ENCODE data around the gene PDZRN4.
"Not testable (repeated sequence)": the region's sequence is repeated elsewhere in the genome, so short reads cannot be mapped to it uniquely, and the experiment has no call there.

Gene PDZRN4

DNA sequence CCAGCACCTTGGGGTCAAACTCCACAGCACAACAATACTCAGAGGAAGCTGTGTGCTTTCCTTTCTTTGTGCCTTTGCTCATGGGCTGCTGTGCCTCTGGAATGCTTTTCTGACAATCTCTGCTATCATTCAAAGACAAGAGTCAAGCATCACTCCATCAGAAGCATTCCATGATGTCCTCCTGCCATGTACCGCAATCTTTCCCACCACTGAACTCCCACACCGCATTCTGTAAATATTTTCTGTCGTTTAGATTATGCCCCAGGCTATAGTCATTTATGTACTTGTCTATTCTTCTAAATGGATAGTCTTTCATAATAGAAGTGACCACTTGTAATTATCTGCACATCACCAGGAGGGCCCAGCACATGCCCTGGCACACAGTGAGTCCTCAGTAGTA is 327.8 kb downstream of the PDZRN4 start:
- no peak for DNase-seq

DNA sequence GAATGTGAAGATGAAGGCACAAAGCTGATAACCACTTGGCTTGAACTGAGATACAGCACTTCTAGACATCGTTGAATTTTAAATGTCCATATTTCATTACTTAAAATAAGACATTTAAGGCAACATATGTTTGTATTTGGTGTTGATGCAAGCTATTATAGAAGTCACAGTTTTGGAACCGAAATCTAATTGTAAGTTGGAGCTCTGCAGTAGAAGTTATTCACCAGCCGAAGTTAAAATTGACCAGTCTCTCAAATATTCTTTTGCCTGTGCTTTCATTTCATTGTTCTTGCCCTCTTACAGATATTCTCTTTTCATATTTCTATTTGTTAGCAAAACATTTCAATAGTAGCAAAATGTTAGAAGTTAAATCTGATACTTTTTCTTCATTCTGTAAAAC is 332.7 kb downstream of the PDZRN4 start:
- DNase-seq: no peak

DNA sequence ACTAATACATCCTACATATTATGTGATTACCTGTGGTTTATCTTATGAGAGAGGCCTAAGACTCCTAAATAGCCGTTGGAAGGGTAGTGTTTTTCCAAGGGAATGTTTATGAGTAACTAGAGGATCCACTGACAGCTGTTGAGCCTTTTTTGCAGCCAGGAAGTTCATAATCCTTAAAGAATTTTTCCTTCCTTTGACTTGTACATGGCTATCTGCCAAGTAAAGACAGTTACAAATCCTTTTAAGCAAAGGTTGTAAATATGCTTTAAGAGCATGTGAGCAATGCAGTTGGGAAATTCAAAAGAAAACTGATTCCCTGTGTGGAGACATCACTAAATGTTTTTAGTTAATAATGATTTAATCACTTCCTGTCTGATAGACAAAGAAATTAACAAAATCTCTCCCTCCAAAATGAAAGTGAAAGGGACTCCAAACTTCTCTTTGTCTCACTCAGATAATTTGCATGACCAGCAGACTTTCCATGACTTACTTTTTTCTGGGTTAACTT is 333.8 kb downstream of the PDZRN4 start:
- DNase-seq: peak; percentile 63

DNA sequence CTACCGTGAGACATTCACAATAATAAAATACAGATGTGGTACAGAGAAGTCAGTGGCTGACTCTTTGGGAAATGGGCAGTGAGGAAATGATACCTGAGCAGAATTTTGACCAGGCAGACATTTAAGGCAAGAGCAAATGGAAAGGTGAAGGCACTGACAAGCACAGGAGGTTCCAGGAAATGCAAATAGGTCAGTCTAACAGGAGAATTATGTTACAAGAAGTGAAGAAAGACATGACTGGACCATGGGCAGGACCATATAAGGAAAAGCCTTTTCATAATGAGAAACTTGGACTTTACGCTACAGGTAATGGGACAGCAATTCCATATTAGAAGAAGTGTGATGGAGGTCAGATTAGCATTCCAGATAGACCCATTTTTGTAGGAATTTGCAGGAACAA is 338.9 kb downstream of the PDZRN4 start:
- no peak for DNase-seq

DNA sequence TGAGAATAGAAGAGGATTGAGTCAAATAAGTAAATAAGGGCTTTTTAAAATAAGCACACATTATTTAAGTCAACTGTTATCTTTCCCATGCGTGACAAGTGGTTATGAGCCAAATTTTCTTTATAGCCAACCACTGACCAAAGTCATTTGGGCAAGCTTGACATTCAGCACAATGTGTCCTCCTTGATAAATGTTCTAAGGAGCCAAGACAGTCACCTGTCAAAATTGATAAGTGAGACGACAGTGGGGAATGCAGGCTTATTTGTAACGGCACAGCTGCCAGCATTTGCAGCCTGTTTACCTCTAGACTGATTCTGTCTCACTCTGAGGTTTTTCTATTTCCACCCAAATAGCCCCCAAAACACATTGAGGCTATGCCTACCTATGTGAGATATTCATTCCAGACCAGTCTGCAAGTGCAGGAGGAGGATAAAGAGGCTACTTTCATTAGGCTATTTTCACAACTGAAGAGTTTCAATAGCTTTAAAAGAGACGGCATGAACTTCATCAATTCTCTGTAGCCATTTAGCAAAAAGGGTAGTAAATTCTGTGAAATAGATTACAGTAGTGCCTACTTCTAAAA is 339.5 kb downstream of the PDZRN4 start:
- peak; percentile 99 for DNase-seq

DNA sequence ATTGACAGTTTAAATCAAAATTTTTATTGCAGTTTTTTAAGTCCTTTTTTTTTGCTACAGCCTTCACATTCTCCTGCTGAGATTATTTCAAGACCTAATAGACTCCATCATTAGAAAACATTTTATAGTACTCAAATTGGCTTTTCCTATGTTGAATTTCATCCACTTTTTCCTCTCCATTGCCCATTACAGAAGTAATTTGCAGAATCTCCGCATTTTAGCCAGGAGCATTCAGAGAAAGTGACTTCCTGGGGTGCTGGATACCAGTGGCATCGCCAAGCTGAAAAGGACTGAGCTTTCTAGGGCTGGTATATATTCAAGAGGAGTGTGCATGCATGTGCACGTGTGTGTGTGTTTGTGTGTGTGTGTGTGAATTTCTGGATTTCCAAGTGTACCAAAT is 340.8 kb downstream of the PDZRN4 start:
- DNase-seq: no peak

DNA sequence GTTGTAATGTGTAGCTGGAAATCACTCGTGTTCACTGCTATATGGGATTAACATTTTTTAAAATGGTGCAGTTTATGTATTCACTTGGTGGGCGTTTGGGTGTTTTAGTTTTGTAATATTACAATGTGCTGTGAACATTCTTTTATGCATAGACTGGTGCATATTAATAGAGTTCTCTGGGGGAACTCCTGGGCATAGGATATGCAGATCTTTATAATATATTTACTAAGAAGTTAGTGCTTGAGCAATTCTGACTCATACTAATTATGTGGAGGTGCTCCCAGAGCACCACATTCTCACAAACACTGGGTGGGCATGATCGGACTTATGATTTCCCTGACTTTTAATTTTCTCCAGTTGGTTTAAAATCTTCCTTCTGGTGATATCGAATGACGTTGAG is 342.3 kb downstream of the PDZRN4 start:
- DNase-seq: no peak

DNA sequence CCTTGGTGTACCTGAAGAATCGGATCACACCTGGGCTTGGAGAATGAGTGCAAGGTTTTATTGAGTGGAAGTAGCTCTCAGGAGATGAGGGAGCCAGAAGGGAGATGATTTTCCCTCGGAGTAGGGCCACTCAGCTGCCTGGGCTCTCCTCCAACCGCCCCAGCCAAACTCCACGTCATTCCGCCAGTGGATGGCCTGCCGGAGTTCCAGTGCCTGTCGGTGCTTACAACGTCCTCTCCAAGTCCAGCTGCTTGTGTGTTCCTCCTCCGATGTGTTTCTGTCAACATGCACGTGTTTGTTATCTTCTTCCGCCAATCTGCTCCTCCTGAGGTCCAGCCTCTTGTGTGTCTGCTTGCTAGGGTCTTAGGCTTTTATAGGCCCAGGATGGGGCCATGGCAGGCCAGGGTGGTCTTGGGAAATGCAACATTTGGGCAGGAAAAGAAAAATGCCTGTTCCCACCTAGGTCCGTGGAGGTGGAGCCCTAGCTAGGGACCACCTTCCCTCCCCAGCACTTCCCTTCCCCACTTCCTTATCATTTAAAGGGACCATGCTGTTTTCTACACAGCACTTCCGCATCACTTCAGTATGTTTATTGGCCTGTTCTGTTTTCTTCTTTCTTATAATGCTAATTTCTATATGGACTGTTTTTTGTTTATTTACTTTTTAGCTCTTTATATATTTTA is 343.2 kb downstream of the PDZRN4 start:
- no peak for DNase-seq

DNA sequence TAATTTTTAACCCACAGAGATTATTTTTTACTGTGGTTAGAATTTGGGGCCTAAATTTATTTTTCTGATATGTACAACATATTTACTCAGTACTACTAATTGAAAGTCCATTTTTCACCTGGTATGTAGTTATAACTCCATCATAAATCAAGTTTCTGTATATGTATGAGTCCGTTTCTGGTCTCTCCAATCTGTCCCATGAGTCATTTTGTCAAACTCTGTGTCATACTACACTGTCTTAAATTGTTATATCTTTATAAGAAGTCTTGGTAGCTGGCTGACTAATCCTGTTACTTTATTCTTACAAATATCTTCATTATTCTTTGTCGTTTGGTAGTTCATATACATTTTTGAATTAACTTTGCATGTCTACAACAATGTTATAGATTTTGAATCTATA is 344.0 kb downstream of the PDZRN4 start:
- DNase-seq: no peak

DNA sequence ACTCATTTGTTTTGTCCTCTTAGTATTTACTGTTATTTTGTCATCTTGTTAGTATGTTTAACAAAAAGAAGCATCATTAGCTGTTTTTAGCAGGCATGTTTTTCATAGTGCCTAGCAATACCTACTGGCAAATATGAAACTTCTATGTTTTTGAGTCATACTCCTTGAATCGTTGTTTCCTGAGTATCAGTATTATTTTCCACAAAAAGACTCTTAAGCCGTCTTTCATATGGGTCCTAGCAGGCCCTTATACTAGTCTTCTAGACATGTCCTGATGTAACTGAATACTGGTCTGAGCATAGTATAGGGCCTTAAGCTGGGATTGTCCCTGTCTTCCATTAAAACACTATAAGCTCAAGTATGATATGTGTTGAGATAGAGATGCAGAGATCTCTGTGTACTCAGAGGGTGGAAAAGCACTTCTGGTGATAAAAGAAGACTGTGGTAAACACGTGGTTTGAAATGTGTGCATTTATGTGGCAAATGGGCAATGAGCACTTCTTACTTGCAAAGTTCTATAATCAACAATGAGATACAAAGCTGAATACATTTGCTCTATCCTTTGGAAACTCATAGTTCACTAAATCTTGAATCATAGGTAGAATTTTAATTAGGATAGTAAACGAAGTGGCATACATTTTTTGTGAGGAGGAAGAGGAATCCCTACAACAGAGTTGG is 348.8 kb downstream of the PDZRN4 start:
- no peak for DNase-seq

DNA sequence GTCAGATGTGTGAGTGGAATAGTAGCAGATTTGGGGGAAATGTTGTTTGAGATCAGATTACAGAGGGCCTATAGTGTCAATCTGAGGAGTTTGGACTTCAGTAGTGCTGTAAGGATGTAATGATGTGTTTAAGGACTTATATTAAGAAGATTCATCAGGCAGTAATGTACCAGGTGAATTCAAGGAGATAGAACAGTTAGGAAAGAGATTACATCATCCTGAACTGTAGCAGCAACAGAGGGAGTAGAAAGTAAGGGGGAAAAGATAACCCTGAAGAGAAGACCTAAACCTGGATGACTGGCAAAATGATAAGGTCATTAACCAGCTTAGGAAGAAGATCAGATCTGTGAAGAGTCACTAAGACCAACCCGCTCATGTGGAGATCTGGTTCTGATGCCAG is 349.4 kb downstream of the PDZRN4 start:
- no peak for DNase-seq

DNA sequence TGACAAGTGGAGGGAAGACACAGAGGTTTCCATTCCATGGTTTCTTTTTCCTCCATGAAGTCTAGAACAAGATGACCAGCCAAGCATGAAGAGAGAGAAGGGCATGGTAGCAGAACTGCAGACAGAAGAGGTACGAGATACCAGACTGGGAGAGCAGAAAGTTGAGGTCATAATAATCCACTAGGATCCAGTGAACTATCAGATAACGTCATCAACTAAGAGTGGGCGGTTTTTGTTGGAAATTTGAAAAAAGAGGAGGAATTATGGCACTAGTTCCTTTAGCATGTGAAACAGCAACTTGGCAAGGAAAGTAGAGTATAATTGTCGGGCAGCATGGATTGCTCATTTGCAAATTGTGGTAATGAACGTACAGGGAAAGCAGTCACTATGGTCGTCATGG is 357.6 kb downstream of the PDZRN4 start:
- no peak for DNase-seq

DNA sequence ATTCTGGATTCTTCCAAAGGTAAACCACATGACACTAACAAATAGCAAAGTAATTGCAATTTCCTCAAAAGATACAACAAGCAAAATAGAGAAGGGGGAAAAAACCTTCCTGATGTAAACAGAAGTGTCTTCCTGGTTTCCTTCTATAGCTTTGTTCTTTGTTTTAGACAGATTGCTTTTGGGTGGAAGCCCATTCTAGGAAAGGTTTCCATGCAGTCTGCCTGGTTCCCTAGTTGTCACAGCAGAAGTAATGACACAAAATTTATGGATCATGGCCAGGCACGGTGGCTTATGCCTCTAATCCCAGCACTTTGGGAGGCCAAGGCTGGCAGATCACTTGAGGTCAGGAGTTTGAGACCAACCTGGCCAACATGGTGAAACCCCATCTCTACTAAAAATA is 359.0 kb downstream of the PDZRN4 start:
- not testable (repeated sequence) for DNase-seq

DNA sequence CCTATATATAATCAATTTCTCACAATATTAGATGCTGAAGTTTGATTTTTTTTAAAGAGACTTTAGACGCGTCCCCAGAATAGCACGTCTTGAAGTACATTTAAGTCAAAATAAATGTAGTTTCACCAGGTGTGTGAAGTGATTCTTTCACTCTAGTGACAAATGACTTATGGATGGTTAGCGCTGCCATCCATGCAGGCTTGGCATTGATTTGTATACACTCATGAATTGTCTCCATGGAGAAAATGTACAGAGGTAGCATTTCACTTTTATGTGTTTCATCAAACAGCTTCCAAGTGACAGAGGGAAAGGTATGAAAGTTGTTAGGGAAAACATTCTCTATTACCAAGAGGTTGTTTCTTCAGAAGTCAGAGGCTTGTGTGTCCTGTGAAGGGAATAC is 360.8 kb downstream of the PDZRN4 start:
- no peak for DNase-seq

DNA sequence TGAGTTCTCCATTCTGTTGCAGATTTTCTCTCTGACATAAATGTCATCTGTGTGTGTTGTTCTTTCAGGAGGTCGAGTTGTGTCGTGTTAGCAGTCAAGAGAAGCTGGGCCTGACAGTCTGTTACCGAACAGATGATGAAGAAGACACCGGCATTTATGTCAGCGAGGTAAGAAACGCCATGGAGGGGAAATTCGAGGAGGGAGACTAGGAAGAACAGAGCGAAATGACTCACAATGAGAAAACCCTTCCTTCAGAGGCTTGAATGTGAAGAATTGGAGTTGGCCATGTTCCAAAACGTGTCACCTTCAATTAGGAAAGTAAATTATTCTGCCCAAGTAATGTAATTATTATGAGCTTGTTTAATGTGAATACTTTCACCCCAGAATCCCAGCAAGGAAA is 364.5 kb downstream of the PDZRN4 start:
- DNase-seq: no peak

DNA sequence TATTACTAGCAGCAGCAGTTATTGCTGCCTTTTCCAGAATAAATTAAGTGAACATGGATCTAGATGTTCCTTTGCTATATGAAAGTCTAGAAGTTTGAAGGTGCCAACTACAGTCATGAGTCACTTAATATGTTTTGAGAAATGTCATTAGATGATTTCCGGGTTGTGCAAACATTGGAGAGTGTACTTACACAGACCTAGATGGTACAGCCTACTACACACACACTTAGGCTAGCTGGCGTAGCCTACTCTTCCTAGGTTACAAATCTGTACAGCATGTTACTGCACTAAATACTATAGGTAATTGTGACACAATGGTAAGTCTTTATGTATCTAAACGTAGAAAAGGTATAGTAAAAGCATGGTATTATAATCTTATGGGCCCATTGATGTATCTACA is 368.1 kb downstream of the PDZRN4 start:
- no peak for DNase-seq

DNA sequence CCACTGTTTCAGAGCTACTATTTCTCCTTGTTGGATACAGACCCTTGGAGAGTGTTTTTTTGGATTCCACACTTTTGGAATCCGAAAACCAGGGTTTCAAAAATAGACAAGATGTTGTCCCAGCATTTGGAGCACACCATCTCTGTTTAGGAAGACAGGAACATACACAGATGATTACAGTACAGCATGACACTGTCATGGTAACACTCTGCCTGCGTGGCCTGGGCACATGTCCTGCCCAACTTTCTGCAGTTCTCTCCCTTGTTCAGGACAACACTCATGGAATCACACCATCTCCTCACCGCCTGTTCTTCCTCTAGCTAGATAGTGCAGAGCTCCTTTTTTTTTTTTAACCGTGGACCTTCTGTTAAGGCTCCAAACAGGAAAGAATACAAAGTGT is 369.2 kb downstream of the PDZRN4 start:
- DNase-seq: no peak

DNA sequence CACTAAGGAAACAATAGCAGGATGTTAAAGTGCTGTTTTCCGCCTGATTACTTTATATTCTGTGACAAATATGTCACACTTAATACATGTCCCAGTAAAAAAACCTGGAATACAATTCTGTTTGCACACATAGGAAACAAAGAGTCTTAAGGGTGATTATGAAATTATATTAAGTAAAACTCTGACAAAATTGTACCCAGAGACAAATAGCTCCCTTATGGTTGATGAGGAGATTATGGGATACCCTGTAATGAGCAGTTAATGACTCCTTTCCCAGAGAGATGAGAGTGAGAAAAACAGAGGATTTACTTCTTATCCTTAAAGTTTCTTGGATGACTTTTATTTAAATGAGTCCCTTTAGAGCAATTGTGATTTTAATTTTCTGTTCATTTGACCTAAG is 370.6 kb downstream of the PDZRN4 start:
- DNase-seq: no peak

DNA sequence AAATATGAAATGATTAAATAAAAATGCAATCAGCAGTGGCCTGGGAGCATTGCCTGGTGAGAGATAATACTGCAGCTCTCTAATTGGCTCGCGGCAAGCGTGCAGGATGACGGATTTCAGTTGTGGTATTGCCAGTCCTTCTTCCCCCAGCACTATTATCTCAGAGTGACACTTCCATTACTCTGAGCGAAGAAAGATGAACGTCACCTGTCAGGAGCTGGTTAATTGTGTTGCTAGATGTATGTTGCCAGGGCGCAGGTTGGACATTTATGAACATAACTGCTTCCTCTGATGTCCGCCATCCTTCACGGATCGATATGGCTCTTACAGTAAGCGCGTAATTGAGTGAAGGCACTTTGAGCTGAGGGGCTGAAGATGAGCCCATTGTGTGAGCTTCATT is 374.9 kb downstream of the PDZRN4 start:
- DNase-seq: no peak

DNA sequence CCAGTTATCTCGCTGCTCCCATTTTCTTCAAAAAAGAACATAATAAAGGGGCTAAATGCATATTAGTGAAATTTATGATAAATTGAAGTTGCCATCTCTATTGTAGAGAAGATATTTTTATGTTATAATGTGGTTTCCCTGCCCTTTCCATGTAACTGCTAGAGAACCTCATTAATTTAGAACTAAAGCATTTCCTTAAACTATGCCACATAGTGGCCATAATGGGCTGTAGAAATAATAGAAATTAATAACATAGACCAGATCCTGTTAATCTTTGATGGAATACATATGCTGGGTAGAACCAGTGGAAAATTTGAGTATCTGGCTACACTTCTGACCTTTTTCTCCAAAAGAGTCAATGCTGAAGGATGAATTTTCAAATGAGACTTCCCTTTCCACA is 376.7 kb downstream of the PDZRN4 start:
- peak; percentile 24 for DNase-seq

DNA sequence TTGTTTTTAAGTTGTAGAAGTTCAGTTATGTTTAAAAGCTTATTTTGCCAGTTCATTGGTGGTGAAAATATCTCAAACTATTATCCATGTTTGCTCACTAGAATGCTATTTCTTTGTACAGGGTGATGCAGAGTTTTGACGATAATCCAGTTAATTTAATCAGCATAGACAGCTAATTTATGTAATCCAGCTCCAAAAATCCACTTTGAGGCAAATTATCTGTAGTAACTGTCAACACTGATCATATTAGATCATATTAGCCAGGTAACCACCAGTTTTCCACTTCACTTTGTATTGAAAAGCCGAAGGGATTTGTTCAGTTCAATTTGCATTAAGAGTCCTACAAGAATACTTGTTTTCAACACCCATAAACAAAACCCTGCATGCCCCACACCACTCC is 378.6 kb downstream of the PDZRN4 start:
- no peak for DNase-seq

DNA sequence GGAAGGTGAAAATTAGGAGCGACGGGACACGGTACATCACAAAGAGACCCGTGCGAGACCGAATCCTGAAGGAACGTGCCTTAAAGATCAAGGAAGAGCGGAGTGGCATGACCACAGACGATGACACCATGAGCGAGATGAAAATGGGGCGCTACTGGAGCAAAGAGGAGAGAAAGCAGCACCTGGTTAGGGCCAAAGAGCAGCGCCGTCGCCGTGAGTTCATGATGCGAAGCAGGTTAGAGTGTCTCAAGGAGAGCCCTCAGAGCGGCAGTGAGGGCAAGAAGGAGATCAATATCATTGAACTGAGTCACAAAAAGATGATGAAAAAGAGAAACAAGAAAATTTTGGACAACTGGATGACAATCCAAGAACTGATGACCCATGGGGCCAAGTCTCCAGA is 385.3 kb downstream of the PDZRN4 start:
- DNase-seq: no peak

DNA sequence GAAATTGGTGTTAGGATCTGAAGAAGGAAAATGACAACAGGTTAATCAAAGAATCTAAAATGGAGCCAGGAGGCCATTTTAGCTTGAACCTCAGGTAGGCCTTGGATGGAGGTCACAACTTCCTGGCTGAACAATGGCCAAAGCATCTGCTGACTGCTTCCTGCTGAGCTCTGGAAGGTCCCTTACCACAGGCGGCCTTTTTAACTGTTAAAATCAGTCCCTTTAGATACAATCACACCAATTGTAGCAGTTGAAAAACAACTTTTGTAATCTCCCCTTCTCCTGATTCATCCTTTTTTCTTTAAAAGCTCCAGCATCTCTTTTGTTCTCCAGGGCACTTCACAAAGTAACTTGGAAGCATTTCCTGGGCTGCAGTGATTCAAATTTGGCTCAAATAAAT is 388.8 kb downstream of the PDZRN4 start:
- DNase-seq: no peak

DNA sequence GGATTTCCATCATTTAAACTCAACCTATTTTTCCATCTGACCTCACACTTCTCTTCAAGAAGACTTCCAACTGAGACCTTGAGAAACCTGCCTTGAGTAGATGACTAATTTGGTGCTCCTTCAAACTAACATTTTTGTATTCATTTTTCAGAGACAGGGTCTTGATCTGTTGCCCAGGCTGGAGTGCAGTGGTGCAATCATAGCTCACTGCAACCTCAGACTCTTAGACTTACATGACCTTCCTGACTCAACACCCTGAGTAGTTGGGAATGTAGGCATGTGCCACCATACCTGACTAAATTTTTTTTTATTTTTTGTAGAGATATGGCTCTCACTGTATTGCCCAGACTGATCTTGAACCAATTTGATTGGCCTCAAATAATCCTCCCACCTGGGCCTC is 389.9 kb downstream of the PDZRN4 start:
- DNase-seq: no peak

DNA sequence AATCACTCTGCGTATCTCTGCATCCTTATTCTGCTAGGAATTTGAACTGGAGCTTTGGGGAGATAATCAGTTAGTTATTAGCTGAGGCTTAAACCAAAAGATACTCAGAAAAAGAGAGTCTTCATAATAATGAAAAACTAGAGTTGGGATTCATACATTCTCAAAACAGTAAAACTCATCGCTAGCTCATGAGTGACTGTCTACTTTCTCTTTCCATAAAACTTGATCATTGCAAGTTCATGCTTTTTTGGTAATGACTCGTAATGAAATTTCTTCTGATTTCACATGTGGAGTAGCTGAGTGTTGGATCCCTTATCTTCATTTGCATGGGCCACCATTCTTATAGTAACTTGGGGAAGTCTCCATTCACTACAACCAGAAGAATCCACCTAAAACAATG is 397.7 kb downstream of the PDZRN4 start:
- no peak for DNase-seq

Measured in hematopoietic multipotent progenitor cell treated with erythropoietin and hydrocortisone succinate and interleukin-3 and kit ligand, for 8 days (in vitro differentiated cells).